Glomerular endothelial cell (primary cell): Measurements from ENCODE around the gene TSPO2. TPM values are rescaled to one million over a fixed set of nuclear protein-coding genes. Genes with fewer than 3 reads are reported as not detected.

Source experiments
- DNase-seq: peaks from one replicate; pipeline ENCODE4 v3.0.0-alpha.2; 2011; ENCODE audit warnings: low read depth, low spot score; ENCODE audit errors: extremely low read depth
- total RNA-seq: library from RNA; depleted of rRNA; stranded (reverse); fragments of >200 nt; gene quantifications from 2 replicates; pipeline ENCODE4 v1.2.3, GENCODE V29; 2015

TSPO2 gene
- total RNA-seq, 1 donor from 2014 or later = not detected

DNA sequence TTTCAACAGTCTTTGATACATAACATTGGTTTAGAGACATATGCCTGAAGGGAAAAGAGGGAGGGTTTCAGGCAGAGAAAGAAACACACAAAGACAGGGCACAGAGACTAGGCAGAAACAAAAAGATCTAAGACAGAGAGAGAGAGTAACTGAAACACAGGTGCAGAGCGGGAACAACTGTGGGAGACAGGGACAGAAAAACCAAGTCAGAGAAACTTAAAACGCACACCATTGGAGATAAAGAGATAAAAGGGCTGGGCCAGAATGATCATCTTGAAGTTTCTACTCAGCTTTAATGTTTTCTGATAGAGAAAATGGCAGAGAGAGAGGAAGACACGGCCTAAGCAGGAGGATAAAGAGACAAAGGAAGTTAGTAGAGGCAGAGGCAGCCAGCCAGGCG is 15.0 kb upstream of the TSPO2 start:
- DNase-seq = no peak

- no peak for DNase-seq
Measured at GRCh38 chr6:41027799-41028560, 14.3 kb upstream of the TSPO2 start.

DNA sequence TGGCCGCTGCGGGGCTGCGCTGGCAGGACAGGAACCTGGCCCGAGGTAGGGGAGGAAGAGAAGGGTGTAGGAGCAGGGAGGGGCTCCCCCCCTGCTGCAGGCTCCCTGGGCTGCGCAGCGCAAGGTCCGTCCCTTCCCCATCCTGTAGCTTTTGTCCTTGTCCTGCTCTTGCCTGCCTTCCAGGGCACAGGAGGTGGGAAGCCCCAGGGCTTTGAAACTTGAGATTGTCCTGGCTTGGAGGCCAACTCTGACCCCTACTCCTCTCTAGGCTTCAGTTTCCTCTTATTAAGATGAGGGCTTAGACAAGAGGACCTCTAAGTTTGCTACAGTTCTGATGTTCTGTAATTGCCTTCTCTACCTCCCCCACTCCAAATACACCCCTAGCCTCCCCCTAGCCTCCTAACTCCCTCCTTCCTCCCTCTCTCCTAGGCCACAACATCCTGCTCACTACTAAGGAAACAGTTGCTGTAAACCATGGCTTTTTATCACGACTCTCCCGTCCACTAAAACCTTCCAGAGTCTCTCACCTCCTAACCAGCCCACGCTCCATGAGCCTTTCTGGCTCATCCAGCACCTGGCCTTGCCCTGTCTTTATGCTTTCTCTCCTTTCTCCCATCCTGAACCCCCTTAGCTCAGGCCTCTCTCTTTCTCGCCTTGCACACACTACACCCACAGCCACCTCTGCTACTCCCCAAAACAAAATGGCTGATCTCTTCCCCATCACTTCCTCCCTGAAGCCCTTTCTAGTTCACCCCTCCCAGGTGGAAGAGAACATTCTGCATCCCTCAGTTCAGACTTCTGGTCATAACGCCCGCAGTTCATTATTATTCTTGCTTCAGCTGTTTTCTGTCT is 13.5 kb upstream of the TSPO2 start:
- DNase-seq = no peak

DNA sequence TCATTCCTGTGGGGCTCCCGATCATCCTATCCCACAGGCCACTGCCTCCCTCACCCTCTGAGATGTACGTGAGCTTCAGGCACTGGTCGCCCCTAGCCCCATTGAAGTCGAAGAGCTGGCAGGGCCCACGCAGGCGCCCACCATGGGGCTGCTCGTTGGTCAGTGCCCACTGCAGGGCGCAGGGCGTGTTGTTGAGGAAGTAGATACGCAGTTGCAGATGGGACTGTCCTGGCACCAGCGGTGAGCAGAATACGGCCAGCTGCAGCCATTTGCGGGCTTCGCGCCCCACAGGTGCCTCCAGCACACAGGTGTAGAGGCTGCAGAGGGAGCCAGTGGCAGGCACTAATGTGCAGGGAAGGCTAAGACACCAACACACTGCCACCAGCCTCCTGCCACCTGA is 9.4 kb upstream of the TSPO2 start:
- DNase-seq = no peak

DNA sequence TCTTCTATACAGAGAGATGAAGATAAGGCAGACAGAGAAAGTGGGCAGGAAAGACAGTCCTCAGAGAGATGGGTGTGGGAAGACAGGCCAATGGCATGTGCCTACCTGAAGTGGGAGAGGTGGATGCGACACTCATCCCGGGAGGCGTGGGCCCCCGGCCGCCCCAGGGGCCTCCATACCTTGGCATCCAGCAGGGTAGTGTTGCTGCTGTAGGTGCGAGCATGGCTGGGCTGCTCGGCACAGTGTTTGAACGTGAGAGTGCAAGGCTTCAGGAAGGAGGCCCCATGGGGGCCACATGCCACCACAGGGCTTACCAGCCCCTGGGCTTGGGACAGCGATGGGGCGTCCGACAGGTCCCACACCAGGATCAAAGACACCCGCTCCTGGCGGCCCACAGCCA is 8.5 kb upstream of the TSPO2 start:
- DNase-seq = no peak

DNA sequence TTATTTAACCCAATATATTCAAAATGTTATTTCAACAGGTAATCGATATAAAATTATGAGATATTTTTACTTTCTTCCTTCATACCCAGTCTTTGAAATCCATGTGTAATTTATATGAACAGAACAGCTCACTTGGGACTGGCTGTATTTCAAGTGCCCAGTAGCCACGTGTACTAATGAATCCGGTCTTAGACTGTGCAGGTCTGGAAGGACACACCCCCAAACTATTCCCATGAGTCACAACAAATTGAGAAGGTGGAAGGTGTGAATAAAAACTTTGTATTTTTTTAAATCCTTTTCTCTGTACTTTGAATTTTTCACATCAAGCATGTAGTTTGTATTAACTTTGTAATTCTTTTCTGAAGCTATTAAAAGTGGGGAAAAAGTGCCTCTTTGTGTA is 6.1 kb upstream of the TSPO2 start:
- DNase-seq = no peak

- no peak for DNase-seq
Measured at GRCh38 chr6:41036601-41037000, 5.7 kb upstream of the TSPO2 start.

GRCh38 chr6:41037107-41037900 is 5.0 kb upstream of the TSPO2 start:
- DNase-seq = no peak

- no peak for DNase-seq
Measured at GRCh38 chr6:41038205-41038604, 4.1 kb upstream of the TSPO2 start.

DNA sequence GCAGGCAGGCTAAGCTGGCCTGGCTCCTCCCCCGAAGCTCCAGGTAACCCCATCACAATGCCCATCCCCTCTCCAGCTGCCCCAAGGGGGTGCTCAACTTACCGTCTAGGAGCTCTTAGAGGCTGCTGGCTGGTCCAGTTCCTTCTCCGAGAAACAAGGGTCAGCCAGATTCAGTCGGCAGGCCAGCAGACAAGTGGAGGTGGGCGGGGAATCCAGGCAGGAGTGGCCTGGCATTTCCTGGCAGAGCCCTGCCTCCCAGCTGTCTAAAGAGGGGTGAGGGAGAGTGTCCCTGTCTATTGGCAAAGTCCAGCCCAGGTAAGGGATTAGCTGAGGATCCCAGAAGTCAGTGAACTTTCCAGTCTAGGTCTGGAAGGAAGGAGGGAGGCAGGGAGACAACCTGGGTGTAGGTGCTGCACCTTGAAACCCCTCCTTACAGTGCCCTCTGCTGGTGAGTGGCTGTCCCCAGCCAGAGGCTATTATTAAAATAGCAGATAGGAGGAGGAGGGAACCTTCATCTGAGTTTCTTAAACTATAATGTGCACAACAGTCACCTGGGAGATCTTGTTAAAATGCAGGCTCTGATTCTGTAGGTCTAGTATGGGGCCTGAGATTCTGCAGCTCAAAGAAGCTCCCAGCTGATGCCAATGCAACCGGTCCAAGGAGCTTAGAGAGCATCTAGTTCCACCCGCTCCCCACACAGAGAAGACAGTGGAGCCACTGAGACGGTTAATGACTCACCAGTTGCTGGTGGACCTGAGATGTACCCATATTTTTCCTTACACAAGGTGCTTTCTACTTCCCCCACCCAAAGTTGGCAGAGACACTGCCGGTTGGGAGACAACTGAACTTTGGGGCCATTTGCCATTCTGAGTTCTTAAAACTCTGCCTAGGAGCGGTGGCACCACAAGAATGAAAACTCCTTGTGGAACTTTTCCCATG is 2.9 kb upstream of the TSPO2 start, which contains the start of gene UNC5CL:
UNC5CL (minus strand) TSS at position 162 of the 939 bp plus-strand sequence. CDS start 4,147 bp downstream, outside the sequence.
- no peak for DNase-seq

DNA sequence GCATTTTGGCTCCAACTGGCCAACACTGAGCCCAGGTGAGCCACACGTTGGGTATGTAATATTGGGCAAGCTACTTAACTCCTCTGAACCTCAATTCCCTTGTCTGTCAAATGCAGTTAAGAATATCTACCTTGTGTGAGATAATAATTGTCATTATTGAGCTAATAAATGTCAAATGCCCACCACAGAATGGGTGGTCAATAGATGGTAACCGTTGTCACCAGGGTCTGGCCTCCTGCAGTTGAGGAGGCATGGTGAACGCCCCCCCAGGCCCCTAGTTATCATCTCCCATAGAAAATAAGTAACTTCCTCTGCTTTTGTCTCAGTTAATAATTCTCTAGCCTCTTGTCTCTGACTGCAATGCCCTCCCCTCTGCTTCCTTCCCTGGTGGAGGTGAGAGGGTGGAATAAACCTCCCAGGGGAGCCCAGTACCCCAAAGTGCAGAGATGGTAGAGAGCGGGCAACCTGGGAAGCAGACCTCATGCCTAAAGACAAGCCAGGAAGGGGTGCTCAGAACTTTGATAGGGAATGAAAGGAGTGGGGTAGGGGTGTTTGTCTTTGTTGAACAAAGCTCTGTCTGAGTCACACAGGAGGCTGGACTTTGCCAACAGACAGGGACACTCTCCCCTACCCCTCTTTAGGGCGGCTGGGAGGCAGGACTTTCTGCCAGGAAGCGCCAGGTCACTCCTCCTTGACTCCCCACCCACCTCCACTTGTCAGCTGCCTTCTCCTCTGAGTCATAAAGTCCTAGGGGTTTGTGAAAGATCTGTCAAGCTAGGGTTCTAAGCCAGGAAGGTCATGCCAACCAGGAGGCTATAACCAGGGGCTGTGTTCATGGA is 1.9 kb upstream of the TSPO2 start:
- no peak for DNase-seq

DNA sequence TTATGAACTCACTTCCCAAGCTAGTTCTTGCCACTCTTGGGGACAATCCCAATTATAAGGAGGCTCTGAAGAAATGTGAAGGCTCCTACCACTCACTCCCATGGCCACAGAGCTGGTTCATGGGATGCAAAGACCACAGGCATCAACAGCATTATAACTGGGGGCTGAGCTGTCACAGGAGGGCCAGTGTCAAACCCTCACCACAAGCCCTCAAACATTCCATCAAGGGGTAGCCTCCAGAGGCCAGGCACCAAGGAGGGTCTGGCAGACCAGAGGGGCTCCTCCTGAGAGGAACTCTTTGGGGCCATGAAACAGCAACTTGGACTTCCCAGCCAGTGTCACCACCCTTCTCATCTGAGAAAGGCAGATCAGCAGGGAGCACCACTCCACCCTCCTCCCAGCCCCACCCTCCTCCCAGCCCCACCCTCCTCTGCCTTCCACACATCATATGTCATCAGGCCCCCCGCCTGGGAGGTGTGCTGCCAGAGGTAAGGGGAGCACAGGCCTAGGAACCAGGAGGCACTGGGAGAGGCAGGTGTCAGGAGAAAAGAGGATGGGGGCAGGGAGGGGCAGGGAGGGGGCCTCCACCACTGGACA is 1.2 kb upstream of the TSPO2 start:
- no peak for DNase-seq

- DNase-seq = no peak
Measured at GRCh38 chr6:41043151-41043550, 884 bp downstream of the TSPO2 start.

DNA sequence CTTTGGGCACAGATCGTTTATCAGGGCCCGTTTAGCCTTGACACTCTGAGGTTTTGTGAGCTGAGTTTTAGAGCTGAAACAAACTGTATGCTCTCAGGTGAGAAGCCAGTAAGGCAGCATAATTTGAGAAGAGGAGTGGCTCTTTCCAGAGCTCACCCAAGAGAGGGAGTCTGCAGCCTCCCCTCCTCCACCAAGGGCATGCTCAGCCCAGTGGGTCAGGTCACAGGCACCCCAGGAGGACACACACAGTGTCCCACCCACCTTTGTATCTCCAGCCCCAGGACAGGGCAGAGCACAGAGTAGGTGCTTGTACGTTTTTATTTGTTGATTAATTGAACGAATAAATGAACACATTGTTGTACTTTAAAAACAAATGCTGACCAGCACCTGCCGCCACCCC is 3.4 kb downstream of the TSPO2 start:
- no peak for DNase-seq

DNA sequence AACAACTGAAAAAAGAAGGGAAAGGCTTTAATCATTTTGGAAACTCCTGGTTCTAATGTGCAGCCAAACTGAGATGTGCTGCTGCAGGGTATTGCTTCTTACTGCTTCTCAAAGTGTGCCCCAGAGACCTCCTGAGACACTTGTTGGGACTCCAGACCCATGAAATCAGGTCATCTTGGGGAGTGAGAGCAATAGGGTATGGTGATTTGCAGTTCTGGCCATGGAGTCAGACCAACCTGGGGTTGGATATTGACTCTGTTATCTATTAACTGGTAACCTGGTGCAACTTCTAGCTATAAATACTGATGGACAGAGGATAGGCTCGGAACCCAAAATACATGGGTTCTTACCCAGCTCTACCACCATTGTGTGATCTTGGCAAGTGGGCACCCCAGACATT is 3.8 kb downstream of the TSPO2 start:
- no peak for DNase-seq

- DNase-seq = no peak
Measured at GRCh38 chr6:41047306-41047705, 5.0 kb downstream of the TSPO2 start.

DNA sequence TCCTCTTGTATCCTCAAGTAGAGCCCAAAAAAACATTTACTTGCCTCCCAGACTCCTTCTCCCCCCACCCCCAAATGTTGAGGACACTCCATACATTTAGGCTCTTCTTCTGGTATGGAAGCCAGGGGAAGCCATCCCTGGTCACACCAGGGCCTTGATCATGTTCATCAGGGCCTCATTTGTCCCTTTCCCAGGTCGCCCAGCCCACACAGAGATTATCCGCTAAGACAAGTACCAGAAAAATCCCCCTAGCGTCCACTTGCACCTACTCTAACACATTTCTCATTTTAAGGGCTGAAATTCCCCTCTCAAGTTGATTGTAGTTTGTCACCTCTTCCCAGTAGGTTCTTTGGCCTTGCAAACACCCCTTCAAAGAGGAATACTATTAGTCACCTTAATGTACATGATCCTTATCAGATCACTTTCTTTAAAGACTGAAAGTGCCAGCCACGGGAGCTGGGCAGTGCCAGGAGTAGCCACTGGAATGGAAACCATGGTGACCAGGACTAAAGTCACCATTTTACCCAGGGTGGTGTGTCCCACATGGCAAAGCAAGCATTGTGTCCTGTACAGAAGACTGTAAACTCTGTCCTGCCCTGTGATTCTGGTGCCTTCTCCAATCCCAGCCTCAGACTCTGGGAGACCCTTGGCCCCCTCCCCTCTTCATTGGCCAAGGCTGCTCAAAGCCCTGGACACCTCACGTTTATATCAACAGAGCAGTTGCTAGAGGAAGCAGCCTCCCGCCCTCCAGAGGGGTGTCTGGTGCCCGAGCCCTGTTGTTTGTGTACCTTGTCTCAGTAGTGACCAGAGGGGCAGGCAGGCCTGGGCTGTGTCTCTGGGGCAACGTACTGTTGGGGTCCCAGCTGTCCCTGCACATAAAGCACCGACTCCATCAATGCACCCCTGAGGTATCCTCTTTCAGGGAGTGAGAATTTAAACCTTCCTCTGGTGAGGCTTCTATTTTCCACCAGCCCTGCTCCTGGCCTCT is 5.8 kb downstream of the TSPO2 start:
- no peak for DNase-seq

DNA sequence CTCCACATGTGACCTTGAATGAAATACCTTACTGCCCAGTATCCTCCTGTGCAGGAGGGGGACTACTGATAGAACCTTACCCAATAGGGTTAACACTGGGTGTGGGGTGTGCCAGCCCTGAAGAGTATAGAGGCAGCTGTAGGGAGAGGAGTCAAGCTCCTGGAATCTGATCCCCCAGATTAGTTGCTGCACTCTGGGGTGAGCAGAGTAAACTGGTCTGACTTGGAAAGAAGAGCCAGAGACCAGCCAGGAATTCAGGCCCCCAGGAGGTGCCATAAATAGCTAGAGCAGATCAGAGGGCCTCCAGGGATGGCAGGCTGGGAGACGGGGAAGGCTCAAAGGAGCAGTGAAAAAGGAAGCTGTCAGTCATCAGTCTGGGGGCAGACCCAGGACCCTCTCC is 7.3 kb downstream of the TSPO2 start:
- no peak for DNase-seq
